ENCODE data around the gene SERINC5.

The SERINC5 gene

DNA sequence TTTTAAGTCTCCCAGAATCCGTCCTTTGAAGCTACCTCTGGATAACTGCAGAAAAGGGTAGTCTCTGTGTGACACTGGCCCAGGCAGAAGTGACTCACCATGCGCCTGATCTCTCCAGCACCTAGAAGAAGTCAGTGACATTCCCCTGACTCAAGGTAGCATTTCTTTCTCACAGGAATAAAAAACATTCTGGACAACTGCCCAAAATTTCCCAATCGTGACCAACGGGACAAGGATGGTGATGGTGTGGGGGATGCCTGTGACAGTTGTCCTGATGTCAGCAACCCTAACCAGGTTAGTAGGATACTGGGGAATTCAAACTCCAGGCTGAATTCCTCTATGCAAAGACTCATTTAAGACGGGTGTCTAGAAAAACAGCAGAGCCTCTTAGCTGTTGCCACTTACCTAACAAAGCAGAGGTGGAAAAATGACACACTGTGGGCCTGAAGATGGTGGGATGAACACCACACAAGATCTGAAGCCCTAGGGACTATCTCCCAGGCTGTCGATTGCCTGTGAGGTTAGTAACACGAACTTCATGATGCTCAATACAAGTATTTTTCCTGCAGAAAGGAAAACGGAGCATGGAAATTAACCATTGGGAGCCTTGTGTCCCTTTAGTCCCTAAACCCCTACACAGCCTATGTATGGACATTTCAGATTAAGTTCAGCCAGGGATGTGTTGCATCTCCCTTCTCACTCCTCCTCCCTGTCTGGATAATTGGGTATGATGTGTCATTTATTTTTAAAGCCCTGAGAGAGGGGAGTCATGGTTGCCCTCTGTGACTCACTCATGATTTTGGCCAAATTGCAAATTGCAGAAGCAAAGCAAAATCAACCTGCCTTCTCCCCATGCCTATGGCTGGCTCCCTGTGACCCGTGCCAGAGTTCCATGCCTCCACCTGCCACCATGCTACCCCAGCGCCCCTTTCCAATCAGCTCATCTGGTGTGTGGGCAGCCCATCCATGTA is 183.5 kb downstream of the SERINC5 start:
- in situ Hi-C loops (cut with HindIII; ENCODE audit: low pct_unique_long_range_greater_than_20kb, low sequenced_read_pairs): no loop called here
- DNase-seq (ENCODE audit: low read depth in 1 of 2, low spot score in 1 of 2): no peak
- no peak for TF ChIP-seq JUND (IDR thresholded peaks at IDR 0.05; ENCODE audit: low read depth)

DNA sequence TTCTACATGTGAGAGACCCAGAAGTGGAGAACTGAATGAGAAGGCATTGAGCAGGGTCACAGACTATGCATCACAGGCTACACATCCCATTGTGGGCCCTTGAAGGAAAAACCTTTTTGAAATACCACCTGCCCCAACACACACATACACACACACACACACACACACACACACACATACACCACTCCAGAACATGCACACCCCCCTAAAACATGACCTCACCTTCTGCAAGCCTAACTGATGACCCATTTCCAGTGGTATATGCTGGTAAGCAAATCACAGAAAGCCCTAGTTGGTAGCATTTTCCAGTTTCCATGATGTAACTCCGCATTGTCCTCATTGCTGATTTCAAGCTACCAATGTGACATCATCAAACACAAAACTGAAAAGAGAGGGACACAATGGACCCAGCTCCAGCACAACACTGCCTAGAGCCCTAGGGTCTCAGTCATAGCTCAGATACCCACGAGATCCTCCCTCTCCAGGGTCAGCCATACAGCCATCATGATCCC is 184.3 kb downstream of the SERINC5 start:
- no peak for TF ChIP-seq JUND (IDR thresholded peaks at IDR 0.05; ENCODE audit: low read depth)
- DNase-seq (ENCODE audit: low read depth in 1 of 2, low spot score in 1 of 2): no peak
- in situ Hi-C loops (cut with HindIII; ENCODE audit: low pct_unique_long_range_greater_than_20kb, low sequenced_read_pairs): no loop called here

DNA sequence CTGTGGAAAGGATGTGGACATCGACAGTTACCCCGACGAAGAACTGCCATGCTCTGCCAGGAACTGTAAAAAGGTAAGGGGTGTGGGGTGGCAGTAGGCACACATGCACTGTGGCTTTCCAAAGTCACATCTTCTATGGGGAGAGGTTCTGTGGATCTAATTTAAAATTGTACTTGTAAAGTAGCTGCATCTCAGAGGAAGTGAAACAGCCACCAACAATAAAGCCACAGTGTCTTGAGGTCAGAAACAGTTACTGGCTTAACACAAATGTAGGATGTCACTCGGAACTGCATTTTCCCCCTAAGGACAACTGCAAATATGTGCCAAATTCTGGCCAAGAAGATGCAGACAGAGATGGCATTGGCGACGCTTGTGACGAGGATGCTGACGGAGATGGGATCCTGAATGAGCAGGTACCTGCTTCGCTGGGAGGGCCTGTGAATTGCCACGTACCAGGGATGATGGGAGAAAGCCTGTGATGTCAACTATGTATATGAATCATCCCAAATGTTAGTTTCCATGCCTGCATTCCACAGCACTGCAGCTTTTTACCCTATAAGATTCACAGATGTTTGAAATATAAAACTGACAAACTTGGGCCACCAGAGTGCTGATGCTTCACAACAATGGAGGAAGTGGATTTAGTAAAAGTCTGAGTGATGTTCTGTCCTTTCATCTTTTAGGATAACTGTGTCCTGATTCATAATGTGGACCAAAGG is 185.4 kb downstream of the SERINC5 start:
- DNase-seq (ENCODE audit: low read depth in 1 of 2, low spot score in 1 of 2): no peak
- TF ChIP-seq JUND (IDR thresholded peaks at IDR 0.05; ENCODE audit: low read depth): no peak
- in situ Hi-C loops (cut with HindIII; ENCODE audit: low pct_unique_long_range_greater_than_20kb, low sequenced_read_pairs): no loop called here

DNA sequence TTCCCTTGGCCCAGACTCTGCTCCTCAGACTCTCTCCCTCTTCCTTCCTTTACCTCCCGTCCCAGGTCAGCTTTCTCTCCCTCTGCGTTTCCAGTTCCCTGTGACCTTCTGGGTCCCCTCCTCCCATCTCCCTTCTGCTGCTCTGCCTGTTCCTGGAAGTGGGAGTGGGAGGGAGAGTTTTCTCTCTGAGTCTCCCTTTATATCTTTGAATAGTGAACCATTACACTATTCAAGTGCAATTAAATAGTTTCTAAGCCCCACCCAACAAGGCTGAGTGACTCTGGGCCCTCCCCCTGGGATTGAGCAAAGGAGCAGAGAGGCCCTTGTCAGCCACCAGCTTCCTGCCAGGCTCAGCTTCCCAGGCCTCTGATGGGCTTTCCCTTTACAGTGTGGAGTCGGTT is 185.9 kb downstream of the SERINC5 start:
- TF ChIP-seq JUND (IDR thresholded peaks at IDR 0.05; ENCODE audit: low read depth): no peak
- no peak for DNase-seq (ENCODE audit: low read depth in 1 of 2, low spot score in 1 of 2)
- in situ Hi-C loops (cut with HindIII; ENCODE audit: low pct_unique_long_range_greater_than_20kb, low sequenced_read_pairs): no loop called here

DNA sequence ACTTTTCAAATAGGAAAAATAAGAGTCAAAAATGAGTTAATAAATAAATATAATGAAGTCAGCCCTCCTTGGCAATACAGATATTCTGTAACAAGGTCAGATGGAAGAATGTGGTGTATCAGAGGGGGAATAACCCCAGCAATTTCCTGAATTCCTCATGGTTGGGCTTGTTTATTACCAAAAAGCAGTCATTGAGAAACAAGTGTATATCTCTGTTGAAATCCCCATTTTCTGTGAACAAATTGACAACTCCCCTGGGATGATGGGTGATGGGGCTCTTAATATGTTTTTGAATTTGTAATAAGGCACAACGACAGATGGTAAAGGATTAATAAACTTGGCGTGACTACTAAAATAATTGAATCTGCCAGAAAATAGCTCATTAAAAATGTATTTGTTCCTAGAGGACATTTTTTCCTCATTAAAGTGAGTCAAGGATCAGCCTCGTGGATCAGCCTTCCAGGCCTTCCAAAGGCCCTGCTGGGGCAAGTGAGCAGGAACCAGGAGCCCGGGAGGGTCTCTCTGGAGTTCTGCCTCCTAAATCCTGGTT is 186.5 kb downstream of the SERINC5 start:
- TF ChIP-seq JUND (IDR thresholded peaks at IDR 0.05; ENCODE audit: low read depth): no peak
- in situ Hi-C loops (cut with HindIII; ENCODE audit: low pct_unique_long_range_greater_than_20kb, low sequenced_read_pairs): no loop called here
- no peak for DNase-seq (ENCODE audit: low read depth in 1 of 2, low spot score in 1 of 2)

DNA sequence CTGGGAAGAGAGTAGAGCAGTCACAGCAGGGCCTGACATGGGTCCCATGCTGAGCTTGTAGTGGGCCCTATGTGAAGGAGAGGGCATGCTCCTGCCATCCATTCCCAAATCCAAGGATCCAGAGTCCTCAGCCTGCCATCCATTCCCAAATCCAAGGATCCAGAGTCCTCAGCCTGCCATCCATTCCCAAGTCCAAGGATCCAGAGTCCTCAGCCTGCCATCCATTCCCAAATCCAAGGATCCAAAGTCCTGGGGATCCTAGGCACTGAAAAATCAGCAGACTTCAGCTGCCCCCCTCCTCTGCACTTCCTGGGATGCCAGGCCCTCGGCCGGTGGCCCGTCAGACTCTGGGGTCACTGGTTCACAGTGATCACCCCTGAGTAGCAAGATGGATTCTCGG is 187.1 kb downstream of the SERINC5 start:
- TF ChIP-seq JUND (IDR thresholded peaks at IDR 0.05; ENCODE audit: low read depth): no peak
- in situ Hi-C loops (cut with HindIII; ENCODE audit: low pct_unique_long_range_greater_than_20kb, low sequenced_read_pairs): no loop called here

DNA sequence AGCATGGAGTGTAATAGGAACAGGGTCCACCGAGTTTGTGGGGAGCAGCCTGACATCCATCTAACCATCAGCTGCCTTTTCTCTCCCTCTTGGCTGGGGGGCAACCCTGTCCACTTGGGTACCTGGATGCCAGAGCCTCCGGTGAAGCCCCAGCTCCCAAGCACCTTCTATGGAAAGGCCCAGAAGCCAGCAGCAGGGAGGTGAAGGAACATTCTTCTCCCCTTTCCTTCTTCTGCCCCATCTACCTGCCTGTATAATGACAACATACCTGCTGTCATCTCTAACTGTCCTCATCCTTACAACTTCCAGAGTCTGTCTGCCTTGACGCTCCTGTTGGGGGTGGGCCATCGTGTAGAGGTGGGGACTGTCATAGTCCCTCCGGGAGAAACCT is 187.6 kb downstream of the SERINC5 start:
- TF ChIP-seq JUND (IDR thresholded peaks at IDR 0.05; ENCODE audit: low read depth): no peak
- no peak for DNase-seq (ENCODE audit: low read depth in 1 of 2, low spot score in 1 of 2)
- in situ Hi-C loops (cut with HindIII; ENCODE audit: low pct_unique_long_range_greater_than_20kb, low sequenced_read_pairs): no loop called here

More for the DNA sequence above, 187.1 kb downstream of the SERINC5 start:
- no peak for DNase-seq (ENCODE audit: low read depth in 1 of 2, low spot score in 1 of 2)

DNA sequence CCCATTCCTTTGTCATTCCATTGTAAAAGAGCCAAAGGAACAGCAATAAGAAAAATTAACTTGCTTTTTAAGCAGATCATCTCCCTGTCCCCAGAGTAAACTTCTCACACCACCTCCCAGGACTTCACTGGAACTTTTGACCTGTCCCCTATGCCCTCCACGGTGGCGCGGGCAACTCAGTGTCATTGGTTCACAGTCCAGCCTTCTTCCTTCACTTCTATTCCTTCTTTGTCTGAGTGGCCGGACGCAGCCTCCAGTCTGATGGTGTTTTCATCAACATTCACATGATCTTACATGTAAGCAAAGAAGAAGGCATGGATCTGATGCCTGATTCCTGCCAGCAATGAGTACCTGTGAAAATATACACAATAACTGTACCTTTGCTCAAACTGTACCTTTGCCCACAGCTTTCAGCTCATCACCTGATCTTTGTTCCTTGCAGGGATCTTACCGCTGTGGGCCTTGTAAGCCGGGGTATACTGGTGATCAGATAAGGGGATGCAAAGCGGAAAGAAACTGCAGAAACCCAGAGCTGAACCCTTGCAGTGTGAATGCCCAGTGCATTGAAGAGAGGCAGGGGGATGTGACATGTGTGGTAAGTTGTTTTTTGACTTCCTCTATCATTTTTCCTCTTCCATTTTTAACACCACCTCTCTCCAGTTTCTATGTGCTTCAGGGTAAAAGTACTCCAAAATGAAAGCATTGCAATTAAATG is 188.2 kb downstream of the SERINC5 start:
- in situ Hi-C loops (cut with HindIII; ENCODE audit: low pct_unique_long_range_greater_than_20kb, low sequenced_read_pairs): no loop called here
- no peak for TF ChIP-seq JUND (IDR thresholded peaks at IDR 0.05; ENCODE audit: low read depth)
- DNase-seq (ENCODE audit: low read depth in 1 of 2, low spot score in 1 of 2): no peak

DNA sequence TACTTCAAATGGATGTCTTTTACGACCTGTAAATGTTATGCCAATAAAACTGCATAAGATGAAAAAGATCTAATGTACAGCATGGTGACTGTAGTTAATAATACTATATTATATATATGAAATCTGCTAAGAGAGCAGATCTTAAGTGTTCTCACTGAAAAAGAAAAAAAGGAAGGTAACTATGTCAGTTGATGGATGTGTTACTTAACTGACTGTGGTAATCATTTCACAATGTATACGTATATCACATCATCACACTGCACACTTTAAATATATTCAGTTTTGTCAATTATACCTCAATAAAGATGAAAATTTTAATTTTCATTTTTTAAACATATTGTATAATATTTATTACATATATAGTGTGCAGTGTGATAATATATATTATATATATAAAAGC is 188.8 kb downstream of the SERINC5 start:
- in situ Hi-C loops (cut with HindIII; ENCODE audit: low pct_unique_long_range_greater_than_20kb, low sequenced_read_pairs): no loop called here
- no peak for TF ChIP-seq JUND (IDR thresholded peaks at IDR 0.05; ENCODE audit: low read depth)
- no peak for DNase-seq (ENCODE audit: low read depth in 1 of 2, low spot score in 1 of 2)

DNA sequence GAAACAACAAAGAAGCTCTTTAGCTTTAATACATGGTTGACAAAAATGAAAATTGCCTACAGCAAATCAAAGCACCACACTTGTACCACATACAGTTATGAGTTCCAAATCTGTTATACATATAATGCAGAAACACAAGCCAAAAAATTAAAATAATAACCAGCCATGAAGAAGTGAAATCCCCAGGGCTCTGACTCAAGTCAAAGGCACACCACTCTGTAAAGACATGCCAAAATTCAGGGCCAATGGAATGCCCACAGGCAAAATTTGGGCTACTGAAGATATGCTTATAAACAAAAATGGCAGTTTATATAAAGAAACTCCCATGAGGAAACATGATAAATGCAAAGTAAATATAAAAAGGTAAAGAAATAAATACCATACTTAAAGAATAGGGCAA is 191.7 kb downstream of the SERINC5 start:
- no peak for TF ChIP-seq JUND (IDR thresholded peaks at IDR 0.05; ENCODE audit: low read depth)
- DNase-seq (ENCODE audit: low read depth in 1 of 2, low spot score in 1 of 2): no peak
- in situ Hi-C loops (cut with HindIII; ENCODE audit: low pct_unique_long_range_greater_than_20kb, low sequenced_read_pairs): no loop called here

All from T47D (cell line).